Measurements from ENCODE around the gene ADAMTS9. TPM values are rescaled to one million over a fixed set of nuclear protein-coding genes. Genes with fewer than 3 reads are reported as not detected.

ADAMTS9 gene
- total RNA-seq, 1 donor from 2014 or later: 47.7 TPM

DNA sequence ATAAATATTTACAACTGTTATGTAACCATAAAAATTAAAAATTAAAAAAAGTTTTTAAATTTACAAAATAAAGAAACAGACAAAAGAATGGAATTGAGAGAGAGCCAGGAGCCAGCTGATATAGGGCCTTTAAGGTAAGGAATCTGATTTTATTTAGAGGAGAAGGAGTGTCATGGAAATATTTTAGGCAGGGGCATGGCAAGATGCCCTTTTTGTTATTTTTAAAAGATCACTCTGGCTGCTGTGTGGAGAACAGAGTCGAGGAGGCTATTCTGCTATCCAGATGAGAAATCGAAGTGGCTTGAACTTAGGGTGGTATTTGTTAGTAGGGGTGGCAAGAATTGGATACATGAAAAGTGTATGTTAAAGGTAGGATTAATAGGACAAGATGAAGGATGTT, 9.1 kb upstream of the ADAMTS9 start:
- Mint-ChIP-seq H3K4me3 (no peak overlapping the region), H3K36me3 (peaks cover 3% of the 10 kb centered on the region), H3K27me3 (ENCODE audit: insufficient read depth, low read depth) (no peaks in the 10 kb centered on the region), H3K9me3 (no peaks in the 10 kb centered on the region), H3K4me1 (peaks cover 17% of the 10 kb centered on the region), H3K27ac (no peak overlapping the region)
- Histone ChIP-seq H3K27ac (no peak overlapping the region), H3K4me2 (no peak overlapping the region), H3K27me3 (no peaks in the 10 kb centered on the region), H3K9me3 (ENCODE audit: low read depth) (no peaks in the 10 kb centered on the region), H3K36me3 (no peaks in the 10 kb centered on the region), H3K4me1 (peaks cover 22% of the 10 kb centered on the region), H3K79me2 (ENCODE audit: low read depth) (no peaks in the 10 kb centered on the region), H3K4me3 (no peak overlapping the region), H2AFZ (replicated peaks) (no peak overlapping the region), H3K9ac (no peak overlapping the region), H4K20me1 (ENCODE audit: low read depth) (no peaks in the 10 kb centered on the region), H3F3A (ENCODE audit: low read depth) (peaks cover 6% of the 10 kb centered on the region)
- DNase-seq (ENCODE audit: low spot score): no peak
- TF ChIP-seq, protein P1, sequence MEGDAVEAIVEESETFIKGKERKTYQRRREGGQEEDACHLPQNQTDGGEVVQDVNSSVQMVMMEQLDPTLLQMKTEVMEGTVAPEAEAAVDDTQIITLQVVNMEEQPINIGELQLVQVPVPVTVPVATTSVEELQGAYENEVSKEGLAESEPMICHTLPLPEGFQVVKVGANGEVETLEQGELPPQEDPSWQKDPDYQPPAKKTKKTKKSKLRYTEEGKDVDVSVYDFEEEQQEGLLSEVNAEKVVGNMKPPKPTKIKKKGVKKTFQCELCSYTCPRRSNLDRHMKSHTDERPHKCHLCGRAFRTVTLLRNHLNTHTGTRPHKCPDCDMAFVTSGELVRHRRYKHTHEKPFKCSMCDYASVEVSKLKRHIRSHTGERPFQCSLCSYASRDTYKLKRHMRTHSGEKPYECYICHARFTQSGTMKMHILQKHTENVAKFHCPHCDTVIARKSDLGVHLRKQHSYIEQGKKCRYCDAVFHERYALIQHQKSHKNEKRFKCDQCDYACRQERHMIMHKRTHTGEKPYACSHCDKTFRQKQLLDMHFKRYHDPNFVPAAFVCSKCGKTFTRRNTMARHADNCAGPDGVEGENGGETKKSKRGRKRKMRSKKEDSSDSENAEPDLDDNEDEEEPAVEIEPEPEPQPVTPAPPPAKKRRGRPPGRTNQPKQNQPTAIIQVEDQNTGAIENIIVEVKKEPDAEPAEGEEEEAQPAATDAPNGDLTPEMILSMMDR (IDR thresholded peaks at IDR 0.05): no peak
- no peak for TF ChIP-seq EZH2phosphoT487 (IDR thresholded peaks at IDR 0.05)
- TF ChIP-seq EZH2 (IDR thresholded peaks at IDR 0.05): no peak

DNA sequence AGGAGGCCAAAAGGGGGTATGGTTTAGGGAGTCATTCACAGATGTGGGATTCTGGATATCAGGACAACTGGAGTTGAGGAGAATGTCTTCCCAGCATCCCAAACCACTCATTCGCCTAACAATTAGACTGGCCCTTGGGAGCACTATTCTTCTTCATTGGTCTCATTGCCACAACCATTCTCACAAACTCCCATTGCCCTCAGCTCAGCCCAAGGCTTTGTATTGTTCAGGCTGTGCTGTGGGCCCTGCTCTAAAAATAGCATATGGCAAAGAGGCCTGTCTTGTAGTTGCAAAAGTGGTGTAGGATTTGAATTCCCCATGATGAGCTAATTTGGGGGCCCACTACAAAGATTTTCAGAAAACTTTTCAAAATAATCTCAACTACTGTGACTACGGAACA, 6.3 kb upstream of the ADAMTS9 start:
- peaks cover 3% of the 10 kb centered on the region for H3K36me3 Mint-ChIP-seq
- Histone ChIP-seq H3K27me3 (peaks cover 15% of the 10 kb centered on the region), H2AFZ (replicated peaks) (no peak overlapping the region), H3K4me1 (peaks cover 38% of the 10 kb centered on the region), H3F3A (ENCODE audit: low read depth) (peaks cover 13% of the 10 kb centered on the region), H3K27ac (no peak overlapping the region), H3K79me2 (ENCODE audit: low read depth) (no peaks in the 10 kb centered on the region), H4K20me1 (ENCODE audit: low read depth) (no peaks in the 10 kb centered on the region), H3K36me3 (no peaks in the 10 kb centered on the region), H3K9ac (no peak overlapping the region), H3K4me3 (no peak overlapping the region), H3K9me3 (ENCODE audit: low read depth) (no peaks in the 10 kb centered on the region), H3K4me2 (peak overlapping the region; percentile 24)
- DNase-seq (ENCODE audit: low spot score): no peak
- TF ChIP-seq EZH2phosphoT487 (IDR thresholded peaks at IDR 0.05): no peak
- H3K27ac Mint-ChIP-seq: no peak overlapping the region
- peaks cover 37% of the 10 kb centered on the region for H3K4me1 Mint-ChIP-seq
- no peaks in the 10 kb centered on the region for H3K27me3 Mint-ChIP-seq (ENCODE audit: insufficient read depth, low read depth)
- H3K9me3 Mint-ChIP-seq: no peaks in the 10 kb centered on the region
- no peak overlapping the region for H3K4me3 Mint-ChIP-seq

DNA sequence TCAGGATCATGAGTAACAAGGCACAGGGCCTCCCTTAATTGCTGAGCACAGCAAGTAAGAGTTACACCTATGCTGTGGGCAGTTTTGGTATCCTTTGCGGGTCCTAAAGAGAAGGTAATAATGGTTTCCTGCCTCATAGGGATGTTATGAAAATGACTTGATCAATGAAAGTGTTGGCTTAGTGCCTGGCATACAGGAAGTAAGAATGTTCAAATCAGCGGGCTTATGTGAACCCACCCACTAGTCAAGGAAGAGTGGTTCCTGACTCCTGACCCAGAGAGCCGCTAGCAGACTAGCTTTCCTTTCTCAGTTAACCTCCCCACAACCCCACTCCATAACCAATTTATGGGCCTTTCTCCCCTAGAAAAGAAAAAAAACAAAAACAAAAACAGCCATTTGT, 5.2 kb upstream of the ADAMTS9 start:
- H3F3A ChIP-seq (ENCODE audit: low read depth): peaks cover 24% of the 10 kb centered on the region
- H3K4me3 ChIP-seq: no peak overlapping the region
- peaks cover 40% of the 10 kb centered on the region for H3K4me1 Mint-ChIP-seq

DNA sequence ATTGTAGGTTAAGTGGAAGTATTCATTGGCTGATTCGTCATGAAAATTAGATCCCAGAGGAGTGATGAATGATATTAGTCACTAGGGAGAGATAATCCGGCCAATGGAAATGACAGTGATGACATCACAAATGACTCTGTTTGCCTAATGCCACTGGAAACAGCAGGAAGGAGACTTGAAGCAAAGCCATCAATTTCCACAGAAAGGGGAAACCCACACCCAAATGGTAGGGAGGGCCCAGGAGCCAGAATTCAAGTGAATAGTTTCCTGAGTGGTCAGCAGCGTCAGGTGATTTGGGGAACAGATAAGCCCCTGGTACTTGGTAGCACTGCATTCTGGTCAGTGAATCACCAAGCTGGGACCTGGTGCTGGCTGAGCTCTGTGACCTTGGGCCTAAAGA, 3.3 kb upstream of the ADAMTS9 start:
- H3K4me1 Mint-ChIP-seq: peaks cover 40% of the 10 kb centered on the region
- H3K27ac Mint-ChIP-seq: no peak overlapping the region
- Histone ChIP-seq H3K4me3 (no peak overlapping the region), H3K4me2 (no peak overlapping the region), H3K27ac (no peak overlapping the region), H3K36me3 (no peaks in the 10 kb centered on the region), H3K27me3 (peaks cover 20% of the 10 kb centered on the region), H3F3A (ENCODE audit: low read depth) (peaks cover 41% of the 10 kb centered on the region), H3K9ac (no peak overlapping the region), H3K9me3 (ENCODE audit: low read depth) (no peaks in the 10 kb centered on the region), H4K20me1 (ENCODE audit: low read depth) (no peaks in the 10 kb centered on the region), H2AFZ (replicated peaks) (no peak overlapping the region), H3K4me1 (peaks cover 39% of the 10 kb centered on the region), H3K79me2 (ENCODE audit: low read depth) (no peaks in the 10 kb centered on the region)
- H3K9me3 Mint-ChIP-seq: no peaks in the 10 kb centered on the region
- H3K27me3 Mint-ChIP-seq (ENCODE audit: insufficient read depth, low read depth): peaks cover 2% of the 10 kb centered on the region
- no peak overlapping the region for H3K4me3 Mint-ChIP-seq
- H3K36me3 Mint-ChIP-seq: no peaks in the 10 kb centered on the region
- no peak for DNase-seq (ENCODE audit: low spot score)
- TF ChIP-seq EZH2 (IDR thresholded peaks at IDR 0.05): no peak
- no peak for TF ChIP-seq EZH2phosphoT487 (IDR thresholded peaks at IDR 0.05)
- TF ChIP-seq, protein P1 (IDR thresholded peaks at IDR 0.05): no peak

More for the DNA sequence above, 5.2 kb upstream of the ADAMTS9 start:
- H3K9me3 Mint-ChIP-seq: no peaks in the 10 kb centered on the region
- H3K36me3 ChIP-seq: no peaks in the 10 kb centered on the region
- H3K27me3 Mint-ChIP-seq (ENCODE audit: insufficient read depth, low read depth): no peaks in the 10 kb centered on the region
- peaks cover 15% of the 10 kb centered on the region for H3K27me3 ChIP-seq
- no peaks in the 10 kb centered on the region for H3K79me2 ChIP-seq (ENCODE audit: low read depth)
- H3K9me3 ChIP-seq (ENCODE audit: low read depth): no peaks in the 10 kb centered on the region
- peaks cover 39% of the 10 kb centered on the region for H3K4me1 ChIP-seq
- H3K27ac Mint-ChIP-seq: no peak overlapping the region
- no peaks in the 10 kb centered on the region for H3K36me3 Mint-ChIP-seq
- no peak overlapping the region for H3K27ac ChIP-seq
- H2AFZ ChIP-seq (replicated peaks): no peak overlapping the region
- no peaks in the 10 kb centered on the region for H4K20me1 ChIP-seq (ENCODE audit: low read depth)
- H3K9ac ChIP-seq: no peak overlapping the region
- DNase-seq (ENCODE audit: low spot score): no peak
- H3K4me2 ChIP-seq: no peak overlapping the region
- TF ChIP-seq EZH2 (IDR thresholded peaks at IDR 0.05): no peak
- TF ChIP-seq, protein P1 (IDR thresholded peaks at IDR 0.05): no peak
- no peak for TF ChIP-seq EZH2phosphoT487 (IDR thresholded peaks at IDR 0.05)
- H3K4me3 Mint-ChIP-seq: no peak overlapping the region

Data from neural progenitor cell (in vitro differentiated cells).